T-helper 9 cell (primary cell): ENCODE data around the gene ZNF677.
"Not testable (repeated sequence)": the region's sequence is repeated elsewhere in the genome, so short reads cannot be mapped to it uniquely, and the experiment has no call there.

ENCODE experiments used
- DNase-seq: peaks from one replicate; pipeline ENCODE4 v3.0.0-alpha.2; 2020
- total RNA-seq, 2 donors: gene quantifications; one replicate each; lab custom pipeline; 2026; lab: John Stamatoyannopoulos, UW

The ZNF677 gene
- total RNA-seq = 2.7 to 11.9 reads per million in 2 donors

DNA sequence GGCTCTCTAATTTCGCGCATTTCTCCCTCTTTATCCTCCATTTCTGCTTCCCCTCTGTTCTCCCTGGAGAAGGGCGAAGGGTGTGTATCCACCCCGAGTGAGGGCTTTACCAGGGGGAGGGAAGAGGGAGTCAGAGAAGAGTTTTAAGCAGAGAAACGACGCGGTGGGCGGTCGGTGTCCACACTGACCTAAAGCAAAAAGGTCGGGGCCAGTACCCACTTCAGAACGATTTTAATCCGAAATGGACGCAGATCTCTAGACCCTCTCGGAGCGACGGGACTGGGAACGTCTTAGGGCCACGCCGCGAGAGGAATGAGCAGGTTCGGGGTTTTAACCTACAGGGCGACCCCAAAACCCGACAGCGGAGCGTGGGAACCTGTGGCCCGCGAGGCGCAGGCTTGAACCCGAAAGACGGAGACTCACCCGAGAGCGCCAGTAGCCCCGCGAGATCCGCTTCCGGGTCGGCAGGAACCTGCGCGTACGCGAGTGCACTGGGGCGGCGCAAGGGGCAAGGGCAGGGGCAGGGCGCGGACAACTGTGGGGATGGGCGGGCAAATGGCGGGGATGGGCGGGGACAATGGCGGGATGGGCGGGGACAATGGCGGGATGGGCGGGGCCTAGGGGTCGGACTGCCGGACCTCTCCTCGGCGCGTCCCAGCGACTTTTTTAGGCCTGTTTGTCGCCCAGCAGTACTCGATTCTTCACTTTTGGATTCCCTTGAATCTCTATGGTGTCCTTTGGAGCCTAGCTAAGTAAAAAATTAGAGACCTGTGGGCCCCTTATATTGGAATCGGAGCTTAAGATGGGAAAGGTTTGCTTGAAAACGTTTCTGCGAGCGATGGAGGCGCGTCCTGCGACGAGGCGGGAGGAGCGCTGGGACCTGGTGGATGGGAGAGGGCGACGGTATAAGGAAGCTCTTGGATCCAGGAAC is at the start of gene ZNF677:
ZNF677 (minus strand) TSS at position 463 of the 931 bp plus-strand sequence. CDS start 3,323 bp downstream, outside the sequence.
- peak; percentile 56 for DNase-seq

DNA sequence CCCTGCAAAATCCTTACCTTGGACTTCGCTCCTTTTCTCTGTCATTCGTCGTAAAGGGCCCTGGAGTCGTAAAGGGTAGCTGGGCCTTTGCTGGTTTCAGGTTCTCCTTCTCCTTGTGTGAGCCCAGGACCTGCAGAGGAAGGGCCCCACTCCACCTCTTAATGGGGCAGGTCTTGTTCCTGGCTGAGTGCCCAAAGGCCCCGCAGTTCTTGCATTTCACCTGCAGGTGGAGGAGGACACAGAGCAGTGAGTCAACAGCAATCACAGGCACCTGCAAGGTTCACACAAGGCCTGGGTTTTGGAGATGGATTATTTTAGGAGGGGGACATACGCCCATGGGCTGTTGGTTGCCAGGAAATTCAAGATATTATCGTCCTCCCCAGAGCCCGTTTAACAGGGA is 46.7 kb upstream of the ZNF677 start:
- DNase-seq = not testable (repeated sequence)

DNA sequence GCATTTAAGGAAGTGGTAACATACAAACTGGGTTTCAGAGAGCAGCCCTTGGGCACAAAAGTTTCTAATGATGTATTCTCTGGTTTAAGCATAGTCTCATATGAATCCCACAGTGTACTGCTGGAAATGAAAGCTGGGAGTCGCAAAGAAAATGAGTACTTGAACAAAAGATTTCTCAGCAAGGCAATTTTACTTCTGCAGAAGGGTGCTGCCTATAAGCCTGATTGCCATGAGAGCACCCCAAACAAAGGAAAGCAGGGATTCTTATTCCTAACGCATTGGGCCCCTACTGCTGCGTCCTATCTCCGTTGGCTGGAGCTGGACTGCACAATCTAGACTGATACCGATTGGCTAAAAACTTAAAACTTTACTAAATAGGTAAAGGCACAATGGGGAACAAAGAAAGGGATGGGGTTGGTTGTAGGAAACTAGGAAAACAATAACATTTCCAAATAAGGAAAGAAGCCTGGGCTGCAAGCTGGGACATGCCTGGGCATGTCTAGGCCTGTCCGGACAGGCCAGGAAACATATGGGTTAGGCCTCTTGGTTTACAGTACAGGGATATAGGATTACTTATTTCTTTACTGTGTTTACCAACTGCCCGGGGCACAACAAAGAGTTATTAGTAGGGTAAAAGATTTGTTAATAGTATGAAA is 40.2 kb upstream of the ZNF677 start:
- no peak for DNase-seq

DNA sequence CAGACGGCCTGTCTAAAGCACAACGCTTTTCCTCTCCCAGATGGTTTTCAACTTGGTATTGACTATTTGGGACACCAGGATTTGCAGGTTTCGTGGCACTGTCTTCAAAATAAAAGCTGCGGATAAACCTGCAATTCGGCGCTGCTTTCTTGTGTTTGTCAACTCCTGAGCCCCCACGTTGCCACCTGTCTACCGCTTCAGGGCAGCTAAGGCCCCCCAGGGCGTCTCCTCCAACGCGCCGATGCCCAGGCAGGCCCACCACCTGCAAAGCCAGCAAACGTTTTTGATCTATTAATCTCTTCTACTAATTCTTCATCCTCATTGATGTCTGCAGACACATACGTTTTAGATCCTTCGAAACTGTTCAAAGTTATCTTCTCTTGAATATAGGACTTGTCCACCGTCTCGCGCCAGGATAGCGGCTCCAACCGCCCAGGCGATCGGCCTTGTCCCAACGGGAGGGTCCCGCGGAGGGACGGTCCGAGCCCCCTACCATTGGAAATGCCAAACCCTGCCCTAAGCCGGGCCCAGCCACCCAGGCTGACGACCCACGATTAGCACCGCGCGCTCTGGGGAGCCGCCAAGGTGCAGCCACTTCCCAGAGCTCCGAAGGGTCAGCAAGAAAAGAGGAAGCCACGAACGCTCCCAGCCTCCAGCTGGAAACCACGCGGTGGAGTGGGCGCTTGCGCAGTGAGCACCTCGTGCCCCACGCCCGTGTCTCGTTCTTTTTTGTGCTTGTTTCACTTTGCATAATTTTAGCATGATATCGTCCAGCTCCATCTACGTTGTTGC is 36.3 kb upstream of the ZNF677 start:
- DNase-seq = no peak

DNA sequence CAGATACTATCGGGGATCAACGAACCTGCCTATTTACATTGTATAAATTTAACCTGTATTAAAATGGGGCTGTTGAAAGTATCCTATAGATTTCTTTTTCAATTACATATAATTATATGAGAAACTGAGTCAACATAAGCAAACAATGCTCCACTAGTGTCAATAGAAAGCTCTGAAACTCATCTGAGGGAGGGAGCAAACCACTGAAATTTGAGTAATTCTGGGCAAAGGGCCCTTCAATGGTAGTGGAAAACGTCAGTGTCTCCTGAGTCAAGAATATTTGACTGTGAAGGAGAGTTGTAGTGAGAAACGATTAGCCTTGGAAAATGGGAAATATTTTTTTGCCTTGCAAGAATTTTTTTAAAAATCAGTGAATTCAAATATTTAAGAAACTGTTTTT is 30.4 kb upstream of the ZNF677 start:
- no peak for DNase-seq

DNA sequence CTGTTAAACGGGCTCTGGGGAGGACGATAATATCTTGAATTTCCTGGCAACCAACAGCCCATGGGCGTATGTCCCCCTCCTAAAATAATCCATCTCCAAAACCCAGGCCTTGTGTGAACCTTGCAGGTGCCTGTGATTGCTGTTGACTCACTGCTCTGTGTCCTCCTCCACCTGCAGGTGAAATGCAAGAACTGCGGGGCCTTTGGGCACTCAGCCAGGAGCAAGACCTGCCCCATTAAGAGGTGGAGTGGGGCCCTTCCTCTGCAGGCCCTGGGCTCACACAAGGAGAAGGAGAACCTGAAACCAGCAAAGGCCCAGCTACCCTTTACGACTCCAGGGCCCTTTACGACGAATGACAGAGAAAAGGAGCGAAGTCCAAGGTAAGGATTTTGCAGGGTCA is 27.3 kb upstream of the ZNF677 start:
- not testable (repeated sequence) for DNase-seq

DNA sequence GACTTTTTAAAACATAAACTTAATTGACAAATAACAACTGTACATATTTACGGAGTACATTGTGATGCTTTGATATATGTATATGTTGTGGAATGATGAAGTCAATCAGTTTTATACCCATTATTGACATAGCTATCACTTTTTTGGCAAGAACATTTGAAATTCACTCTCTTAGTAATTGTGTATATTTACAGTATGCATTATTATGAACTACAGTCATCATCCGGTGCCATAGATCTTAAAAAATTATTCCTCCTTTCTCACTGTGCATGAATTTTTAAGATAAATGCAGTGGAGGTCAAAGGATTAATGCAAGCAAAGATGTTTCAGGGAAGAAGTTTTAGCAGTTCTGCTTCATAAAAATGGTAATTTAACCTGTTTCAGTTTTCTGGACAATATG is 20.8 kb upstream of the ZNF677 start:
- DNase-seq = no peak

DNA sequence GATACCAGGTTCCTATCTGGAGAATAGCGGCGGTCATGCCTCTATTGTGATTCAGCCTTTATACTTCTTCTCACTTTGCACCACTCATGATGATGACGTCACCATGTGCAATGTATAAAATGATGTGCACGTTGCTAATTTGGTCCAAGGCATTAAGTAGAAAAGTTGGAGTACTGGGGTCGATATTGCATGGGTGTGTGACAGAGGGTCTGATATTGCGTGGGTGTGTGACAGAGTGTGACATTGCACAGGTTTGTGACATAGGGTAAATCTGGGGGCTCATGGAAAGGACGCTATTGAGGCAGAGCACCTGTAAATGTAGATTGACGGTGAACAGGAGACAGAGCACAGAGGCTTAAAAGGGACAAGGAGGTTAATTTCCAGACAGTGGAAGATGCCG is 17.4 kb upstream of the ZNF677 start:
- DNase-seq = no peak

DNA sequence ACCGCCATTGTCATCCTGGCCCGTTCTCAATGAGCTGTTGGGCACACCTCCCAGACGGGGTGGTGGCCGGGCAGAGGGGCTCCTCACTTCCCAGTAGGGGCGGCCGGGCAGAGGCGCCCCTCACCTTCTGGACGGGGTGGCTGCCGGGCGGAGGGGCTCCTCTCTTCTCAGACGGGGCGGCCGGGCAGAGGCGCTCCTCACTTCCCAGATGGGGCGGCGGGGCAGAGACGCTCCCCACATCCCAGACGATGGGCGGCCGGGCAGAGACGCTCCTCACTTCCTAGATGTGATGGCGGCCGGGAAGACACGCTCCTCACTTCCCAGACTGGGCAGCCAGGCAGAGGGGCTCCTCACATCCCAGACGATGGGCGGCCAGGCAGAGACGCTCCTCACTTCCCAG is 15.2 kb upstream of the ZNF677 start:
- DNase-seq = not testable (repeated sequence)

DNA sequence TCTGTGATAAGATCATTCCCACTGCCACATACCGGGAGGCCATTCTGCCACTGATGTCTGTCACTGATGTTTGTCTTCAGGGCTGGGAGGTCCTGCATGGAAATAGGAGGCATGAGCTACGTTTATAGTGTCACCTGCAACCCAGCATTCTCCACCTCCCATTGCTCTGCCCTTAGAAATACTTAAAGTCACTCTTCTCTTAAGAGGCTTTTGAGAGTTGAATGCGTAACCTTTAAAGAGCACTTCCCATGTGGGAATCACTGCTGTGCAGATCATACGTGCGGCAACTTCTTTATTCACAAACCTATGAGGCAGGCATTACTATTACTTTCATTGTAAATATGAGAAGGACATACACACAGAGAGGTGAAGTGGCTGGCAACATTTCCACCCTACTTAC is 12.9 kb upstream of the ZNF677 start, which contains the start of gene VN1R4:
VN1R4 (minus strand) TSS at position 101 of the 400 bp plus-strand sequence; CDS start at position 43, 58 bp downstream.
- DNase-seq = not testable (repeated sequence)

DNA sequence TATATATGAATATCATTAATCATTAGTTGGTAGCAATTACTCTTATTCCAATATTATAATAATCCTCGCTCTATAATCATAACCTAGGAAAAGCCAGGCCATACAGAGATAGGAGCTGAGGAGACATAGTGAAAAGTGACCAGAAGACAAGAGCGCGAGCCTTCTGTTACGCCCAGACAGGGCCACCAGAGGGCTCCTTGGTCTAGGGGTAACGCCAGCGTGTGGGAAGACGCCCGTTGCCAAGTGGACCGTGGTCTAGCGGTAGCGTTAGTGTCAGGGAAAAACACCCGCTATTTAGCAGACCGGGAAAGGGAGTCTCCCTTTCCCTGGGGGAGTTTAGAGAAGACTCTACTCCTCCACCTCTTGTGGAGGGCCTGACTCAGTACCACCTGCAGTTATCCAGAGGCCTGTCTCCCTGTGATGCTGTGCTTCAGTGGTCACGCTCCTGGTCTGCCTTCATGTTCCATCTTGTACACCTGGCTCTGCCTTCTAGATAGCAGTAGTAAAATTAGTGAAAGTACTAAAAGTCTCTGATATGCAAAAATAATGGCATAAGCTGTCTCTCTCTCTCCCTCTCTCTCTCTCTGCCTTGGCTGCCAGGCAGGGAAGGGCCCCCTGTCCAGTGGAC is 3.2 kb upstream of the ZNF677 start, which contains the start of gene VN1R2:
VN1R2 (plus strand) TSS at position 578 of the 628 bp plus-strand sequence. CDS start 84 bp downstream, outside the sequence.
- not testable (repeated sequence) for DNase-seq

DNA sequence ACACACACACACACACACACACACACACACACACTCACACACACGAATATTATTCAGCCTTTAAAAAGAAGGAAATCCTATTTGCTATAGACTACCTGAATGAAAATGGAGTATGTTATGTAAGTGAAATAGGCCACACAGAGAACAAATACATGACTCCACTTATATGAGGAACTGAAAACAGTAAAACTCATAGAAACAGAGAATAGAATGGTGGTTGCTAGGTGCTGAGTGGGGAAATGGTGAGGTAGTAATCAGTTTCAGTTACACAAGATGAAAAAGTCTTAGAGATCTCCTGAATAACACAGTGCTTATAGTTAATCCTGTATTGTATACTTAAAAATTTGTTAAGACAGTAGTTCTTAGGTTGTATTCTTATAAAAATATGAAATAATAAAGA is 8.2 kb downstream of the ZNF677 start:
- no peak for DNase-seq

DNA sequence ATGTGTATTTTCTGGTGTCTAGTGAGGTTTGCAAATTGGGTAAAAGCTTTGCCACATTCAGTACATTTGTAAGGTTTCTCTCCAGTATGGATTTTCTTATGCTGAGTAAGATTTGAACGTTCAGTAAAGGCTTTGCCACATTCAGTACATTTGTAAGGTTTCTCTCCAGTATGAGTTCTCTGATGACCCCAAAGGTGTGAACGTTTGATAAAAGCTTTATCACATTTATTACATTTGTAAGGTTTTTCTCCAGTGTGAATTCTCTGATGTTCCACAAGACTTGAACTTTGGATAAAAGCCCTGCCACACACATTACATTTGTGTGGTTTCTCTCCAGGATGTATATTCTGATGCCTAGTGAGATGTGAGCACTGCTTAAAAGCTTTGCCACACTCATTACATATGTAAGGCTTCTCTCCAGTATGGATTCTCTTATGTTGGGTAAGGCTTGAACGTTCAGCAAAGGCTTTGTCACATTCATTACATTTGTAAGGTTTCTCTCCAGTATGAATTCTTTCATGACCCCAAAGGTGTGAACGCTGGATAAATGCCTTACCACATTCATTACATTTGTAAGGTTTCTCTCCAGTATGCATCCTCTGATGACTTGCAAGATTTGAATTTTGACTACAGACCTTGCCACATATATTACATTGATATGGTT is 17.4 kb downstream of the ZNF677 start:
- DNase-seq = no peak

DNA sequence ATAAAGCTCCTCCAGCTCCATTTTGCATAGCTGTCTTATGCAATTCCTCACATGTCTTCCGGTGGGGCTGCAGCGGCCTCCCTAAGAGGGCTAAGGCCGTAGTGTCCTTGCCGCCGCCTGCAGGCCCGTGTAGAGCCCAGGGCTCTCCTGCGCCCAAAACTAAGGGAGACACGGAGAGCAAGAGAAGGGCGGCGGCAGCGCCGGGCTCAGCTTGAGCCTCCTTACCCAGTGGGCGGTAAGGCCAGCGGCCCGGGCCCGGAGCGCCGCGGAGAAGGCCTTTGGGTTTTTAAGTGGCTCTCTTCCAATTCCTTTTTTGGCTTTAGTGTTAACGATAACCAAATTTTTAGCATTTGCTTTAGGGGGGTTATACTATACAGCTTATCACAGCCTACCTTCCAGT is 30.1 kb downstream of the ZNF677 start:
- DNase-seq = no peak

DNA sequence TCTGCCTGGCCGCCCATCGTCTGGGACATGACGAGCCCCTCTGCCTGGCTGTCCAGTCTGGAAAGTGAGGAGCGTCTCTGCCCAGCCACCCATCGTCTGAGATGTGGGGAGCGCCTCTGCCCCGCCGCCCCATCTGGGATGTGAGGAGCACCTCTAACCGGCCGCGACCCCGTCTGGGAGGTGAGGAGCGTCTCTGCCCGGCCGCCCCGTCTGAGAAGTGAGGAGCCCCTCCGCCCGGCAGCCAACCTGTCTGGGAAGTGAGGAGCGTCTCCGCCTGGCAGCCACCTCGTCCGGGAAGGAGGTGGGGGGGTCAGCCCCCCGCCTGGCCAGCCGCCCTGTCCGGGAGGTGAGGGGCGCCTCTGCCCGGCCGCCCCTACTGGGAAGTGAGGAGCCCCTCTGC is 32.0 kb downstream of the ZNF677 start:
- DNase-seq = not testable (repeated sequence)

DNA sequence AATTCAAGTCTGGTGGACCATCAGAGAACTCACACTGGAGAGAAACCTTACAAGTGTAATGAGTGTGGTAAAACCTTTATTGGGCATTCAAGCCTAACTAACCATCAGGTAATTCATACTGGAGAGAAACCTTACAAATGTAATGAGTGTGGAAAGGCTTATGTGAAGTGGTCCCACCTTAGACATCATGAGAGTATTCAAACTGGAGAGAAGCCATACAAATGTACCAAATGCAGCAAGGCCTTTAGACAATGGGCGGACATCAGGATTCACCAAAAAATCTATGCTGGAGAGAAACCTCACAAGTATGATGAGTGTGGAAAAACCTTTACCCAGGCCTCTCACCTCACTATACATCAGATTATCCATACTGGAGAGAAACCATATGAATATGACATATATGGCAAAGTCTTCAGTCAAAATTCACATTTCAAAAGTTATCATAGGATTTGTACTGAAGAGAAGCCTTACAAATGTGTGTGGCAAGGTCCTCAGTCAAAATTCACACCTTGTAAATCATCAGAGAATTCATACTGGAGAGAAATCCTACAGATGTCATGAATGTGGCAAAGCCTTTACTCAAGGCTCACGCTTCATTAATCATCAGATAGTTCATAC is 41.9 kb downstream of the ZNF677 start:
- no peak for DNase-seq

DNA sequence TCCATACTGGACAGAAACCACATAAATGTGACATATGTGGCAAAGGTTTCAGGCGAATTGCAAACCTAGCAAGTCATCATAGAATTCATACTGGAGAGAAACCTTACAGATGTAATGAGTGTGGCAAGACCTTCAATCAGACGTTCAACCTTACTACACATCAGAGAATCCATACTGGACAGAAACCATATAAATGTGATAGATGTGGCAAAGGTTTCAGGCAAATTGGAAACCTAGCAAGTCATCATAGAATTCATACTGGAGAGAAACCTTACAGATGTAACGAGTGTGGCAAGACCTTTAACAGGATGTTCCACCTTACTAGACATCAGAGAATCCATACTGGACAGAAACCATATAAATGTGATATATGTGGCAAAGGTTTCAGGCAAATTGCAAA is 43.1 kb downstream of the ZNF677 start:
- not testable (repeated sequence) for DNase-seq

DNA sequence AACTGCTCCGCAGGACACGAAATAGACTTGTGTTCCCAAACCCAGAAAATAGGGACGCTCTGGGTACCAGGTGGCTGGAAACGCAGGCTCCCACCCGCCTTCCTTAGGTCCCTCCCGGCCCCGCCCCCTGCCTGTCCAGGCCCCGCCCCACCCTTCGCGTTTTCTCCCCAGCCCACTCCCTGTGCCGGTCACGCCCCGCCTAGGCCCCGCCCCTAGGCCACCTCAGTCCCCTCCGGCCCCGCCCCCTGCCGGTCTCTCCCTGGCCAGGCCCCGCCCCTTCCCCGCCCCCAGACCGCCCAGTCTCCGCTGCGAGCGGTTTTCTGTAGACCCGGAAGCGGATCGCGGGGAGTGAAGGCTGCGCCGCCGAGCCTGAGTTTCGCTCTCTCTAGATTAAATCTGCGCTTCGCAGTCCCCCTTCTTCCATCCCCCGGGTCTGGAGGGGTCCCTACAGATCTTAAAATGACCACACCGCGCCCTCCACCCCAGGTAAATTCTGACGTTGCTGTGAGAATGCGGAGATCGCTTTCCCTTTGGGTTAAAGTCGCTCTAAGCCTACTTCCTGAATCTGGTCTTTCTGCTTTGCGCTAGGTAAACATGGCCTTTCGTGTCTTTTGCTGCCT is 57.8 kb downstream of the ZNF677 start:
- peak; percentile 96 for DNase-seq

DNA sequence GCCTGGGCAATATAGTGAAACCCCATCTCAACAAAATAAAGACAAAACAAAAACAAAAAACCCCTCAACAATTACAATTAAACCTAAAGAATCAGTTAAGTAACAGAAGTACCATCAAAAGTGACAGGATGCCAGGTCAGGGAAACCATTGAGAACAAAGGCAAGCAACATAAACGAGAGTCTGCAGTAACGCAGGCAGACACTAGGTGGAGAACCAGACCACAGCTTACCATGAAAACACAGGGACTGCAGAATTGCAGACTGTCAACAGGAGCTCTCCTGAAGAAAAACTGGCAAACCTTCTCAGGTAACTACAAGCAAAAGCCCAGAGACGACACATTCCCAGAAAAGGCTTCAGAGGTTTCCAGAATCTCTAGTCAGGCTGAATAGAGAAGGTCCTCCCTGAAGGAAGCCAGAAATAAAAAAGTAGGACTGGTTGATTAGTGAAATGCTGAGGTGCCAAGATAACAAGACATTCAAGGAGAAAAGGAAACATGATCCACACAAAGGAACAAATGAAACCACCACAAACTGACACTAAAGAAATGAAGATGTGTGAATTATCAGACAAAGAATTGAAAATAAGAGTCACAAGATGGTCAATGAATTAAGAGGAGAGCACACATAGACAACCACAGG is 59.3 kb downstream of the ZNF677 start:
- DNase-seq = peak; percentile 52

DNA sequence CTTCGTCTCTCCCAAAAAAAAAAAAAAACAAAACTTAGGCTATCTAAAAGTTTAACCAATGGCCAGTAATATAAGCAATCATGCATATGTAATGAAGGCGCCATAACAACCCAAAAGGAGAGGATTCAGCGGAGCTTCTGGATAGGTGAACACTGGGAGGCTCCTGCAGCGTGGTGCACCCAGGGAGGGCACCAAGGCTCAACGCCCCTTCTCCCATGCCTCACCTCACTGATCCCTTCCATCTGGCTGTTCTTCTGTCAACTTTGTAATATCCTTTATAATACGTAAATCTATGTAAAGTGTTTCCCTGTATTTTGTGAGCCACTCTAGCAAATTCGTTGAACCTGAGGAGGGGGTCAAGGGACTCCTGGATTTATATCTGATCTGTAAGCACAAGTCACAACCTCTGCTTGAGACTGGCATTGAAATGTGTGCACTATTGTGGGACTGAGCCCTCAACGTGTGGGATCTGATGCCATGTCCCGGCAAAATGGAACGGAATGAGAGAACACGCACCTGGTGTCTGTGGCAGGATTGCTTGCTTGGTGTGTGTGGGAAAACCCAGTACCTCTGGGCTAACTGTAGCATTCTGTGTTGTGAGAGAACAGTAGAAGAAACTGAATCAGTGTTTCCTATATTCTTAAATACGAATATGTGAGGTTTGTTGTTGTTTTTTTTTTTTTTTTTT is 61.0 kb downstream of the ZNF677 start:
- no peak for DNase-seq
